HT1080 (cell line): Measurements from ENCODE around the gene TBL1X. TPM values are rescaled to one million over a fixed set of nuclear protein-coding genes. Genes with fewer than 3 reads are reported as not detected.
"Not testable (repeated sequence)": the region's sequence is repeated elsewhere in the genome, so short reads cannot be mapped to it uniquely, and the experiment has no call there.

Experiments used
- DNase-seq: peaks from one replicate; pipeline ENCODE4 v3.0.0-alpha.2; 2015; ENCODE audit warnings: low read depth
- total RNA-seq: library from RNA; depleted of rRNA; stranded (reverse); fragments of >200 nt; shearing (Covaris generic); gene quantifications from 2 replicates; pipeline ENCODE4 v1.2.3, GENCODE V29; 2014

The TBL1X gene
- total RNA-seq, 1 experiment from 2014 or later, result 33.5 TPM

DNA sequence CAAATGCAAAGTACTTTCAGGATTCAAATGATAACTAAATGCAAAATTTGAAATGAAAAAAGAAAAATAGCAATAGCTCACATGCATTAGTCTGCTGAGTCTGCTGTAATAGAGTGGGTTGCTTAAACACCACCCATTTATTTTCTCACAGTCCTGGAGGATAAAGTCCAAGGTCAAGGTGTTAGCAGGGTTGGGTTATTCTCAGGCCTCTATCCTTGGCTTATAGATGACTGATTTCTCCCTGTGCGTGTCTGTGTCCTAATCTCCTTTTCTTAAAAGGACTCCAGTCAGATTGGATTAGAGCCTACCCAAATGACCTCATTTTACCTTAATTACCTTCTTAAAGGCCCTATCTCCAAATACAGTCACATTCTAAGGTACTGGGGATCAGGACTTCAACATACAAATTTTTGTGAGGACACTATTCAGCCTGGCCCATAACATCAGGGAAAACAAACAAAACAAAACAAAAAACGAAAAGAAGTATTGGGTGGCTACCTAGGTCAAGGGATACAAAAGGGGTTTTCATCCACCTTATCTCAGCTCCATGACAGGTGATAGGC lies 6.3 kb upstream of the TBL1X start:
- no peak for DNase-seq

DNA sequence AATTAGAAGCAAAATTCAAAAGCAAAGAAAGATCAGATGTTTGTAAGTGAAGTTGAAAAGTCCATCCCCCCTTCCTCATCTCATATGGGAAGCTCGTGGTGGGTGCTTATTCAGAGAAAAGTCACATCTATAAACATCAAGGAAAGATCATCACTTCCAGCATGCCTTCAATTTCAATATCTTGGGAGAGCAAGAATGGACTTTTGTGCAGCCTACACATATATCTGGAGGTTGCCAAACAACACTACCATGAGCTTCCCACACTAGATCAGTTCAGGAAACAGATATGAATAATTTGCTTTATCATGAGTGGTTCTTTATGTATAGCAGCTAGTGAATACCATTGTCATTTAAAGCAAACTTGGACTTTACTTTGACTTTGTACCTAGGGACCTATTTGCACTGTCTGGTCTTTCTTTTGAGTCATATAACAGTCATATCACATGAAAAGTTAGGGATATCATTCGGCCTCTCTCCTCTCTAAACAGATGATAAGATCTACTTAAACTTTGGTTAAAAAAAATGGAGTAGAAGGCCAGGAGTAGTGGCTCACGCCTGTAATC lies 5.6 kb upstream of the TBL1X start:
- no peak for DNase-seq

DNA sequence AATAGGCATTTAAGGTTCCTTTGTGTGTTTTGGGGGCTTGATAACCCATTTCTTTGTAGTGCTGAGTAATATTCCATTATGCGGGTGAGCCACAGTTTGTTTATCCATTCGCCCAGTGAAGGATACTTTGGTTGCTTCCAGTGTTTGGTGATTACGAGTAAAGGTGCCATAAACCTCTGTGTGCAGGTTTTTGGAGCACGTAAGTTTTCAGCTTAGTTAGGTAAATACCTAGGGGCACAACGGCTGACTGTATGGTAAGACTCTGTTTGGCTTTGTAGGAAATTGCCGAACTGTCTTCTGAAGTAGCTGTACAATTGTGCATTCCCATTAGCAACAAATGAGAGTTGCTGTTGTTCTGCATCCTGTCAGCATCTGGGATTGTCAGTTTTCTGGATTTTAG lies 3.8 kb upstream of the TBL1X start:
- no peak for DNase-seq

DNA sequence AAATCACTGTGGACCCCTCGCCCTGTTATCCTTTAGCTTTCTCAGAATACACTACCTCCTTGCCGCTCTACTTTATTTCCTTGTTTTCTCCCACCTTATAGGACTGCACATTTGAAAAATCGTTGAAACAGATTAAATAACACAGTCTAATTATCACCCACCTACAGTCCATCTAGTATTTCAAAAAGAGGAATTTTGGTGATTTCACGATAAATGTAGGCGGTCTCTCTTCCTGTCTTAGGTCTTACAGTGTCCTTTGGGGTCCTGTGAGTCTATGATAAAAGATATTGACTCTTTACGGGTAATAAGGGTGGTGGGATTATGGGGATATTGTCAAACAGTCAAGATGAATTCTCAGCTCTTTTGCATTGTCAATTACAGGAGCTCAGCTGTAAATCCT lies 2.4 kb upstream of the TBL1X start:
- DNase-seq, result no peak

DNA sequence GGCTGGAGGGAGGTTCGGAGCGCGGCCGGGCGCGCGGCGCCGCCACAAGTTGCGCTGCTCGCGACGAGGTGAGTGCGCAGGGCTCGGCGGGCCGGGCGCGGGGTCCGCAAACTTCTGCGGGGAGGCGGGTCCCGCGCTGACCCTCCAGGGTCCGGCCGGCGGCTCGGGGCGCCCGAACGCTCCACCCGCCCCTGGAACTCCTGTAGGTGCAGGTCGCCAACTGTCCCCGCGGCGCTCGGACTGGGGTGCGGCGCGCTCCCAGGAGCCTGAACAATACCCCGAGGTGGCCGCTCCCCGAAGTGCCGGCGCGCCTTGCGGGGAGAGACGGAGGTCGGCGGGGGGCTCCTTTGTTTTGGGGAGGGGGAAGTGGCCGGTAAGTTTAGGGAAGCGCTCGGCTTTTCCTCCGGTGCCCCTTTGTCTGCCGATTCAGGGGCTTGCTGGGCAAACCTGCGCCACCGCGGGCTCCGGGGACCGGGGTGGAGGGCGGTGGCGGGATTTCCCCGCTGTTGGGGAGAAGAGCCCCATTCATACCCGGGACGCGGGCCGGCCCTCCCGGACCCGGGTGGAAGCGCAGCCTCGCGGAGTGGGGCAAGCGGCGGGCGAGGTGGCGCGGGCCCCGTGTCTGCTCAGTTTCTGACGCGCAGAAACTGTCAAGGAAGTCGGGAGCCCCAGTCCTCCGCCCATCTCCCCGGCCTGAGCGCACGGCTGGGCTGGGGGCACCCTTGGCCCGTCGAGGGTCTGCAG lies 694 bp downstream of the TBL1X start:
- DNase-seq, result no peak

DNA sequence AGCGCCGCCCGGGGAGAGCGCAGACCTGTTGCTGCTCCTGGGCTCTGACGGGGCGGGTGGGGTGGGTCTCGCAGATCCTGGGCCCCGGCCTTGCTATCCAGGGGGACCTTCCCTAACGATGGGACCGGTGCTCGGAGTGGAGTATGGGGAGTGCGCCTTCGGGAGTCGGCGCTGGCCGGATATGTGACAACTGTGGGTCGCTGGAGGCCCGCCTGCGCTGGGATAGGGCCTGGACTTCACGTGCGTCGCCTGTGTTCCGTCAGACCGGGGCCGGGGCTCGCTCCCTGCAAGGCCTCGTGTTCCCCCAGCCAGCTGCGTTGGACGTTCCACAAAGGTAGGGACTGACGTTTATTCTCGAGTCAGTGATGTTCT lies 1.3 kb downstream of the TBL1X start:
- peak; percentile 14 for DNase-seq

DNA sequence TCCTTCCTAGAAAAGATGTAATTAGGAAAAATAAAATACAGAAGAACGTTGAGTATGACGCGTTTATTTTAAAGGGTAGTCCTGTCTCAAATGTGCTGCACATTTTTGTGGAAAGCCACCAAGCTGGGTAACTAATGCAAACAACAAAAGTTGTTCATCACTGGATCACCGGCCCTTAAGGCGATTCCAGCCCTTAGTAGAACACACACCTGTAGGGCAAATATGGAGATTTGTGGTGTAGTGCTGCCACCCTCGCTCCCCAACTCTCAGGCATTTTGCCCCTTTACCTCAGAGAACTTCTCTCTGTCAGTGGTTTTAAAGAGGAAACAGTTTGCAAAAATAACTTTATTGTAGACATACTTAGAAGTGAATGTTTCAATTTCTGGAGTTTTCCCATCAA lies 1.9 kb downstream of the TBL1X start:
- DNase-seq, result no peak

DNA sequence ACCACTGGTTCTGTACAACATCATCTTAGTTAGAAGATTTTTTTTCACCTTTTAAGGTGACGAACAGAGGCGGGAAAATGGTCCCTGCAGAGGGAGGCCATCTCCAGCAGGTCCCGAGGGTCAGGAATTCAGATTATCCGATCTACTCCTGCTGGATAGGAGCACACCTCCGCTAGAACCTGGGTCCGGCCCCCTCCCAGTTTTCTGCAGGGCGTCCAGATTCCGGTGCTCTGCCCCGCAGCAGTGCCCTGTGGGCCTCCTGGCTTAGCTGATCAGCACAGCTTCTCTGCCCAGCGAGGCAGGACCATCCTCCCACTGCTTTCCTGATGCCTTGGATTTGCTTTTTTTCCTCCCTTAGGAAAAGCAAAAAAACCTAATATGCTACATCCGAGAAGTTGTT lies 2.3 kb downstream of the TBL1X start:
- DNase-seq, result no peak

DNA sequence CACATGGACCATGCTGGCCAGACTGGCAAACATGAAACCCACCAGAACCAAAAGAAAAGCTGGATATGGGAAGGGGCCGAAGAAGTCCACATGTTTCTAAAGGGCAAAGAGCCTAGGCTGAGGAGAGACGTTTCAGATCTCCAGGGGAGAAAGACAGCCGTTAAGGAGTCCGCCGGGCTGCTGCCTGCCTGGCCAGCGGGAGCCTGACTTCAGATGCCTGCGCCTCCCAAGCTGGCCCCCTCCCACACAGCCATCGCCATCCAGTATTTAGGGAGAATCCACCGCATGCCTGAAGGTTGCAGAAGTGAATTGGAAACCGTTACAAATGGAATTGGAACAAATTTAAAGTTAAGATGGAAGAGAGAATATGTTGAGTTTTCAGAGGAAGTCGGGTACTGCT lies 2.9 kb downstream of the TBL1X start:
- no peak for DNase-seq

DNA sequence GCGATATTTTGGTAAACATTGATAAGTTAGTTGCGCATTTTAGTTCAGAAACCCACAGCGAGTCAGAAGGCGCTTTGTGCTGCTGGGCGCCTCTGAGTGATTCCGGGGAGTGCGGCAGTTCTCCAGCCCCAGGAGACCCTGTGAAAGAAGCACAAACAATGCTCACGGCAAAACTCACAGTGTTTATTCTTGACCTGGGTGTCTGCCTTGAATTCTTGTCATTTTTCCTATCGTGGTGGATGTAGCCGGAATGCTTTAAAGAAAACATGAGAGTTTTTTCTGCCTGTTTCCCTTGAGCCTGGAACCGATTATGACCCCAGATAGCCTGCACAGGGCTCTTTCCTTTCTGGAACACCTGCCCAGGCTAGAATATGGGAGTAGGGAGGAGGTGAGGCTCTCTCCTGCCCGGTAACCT lies 6.7 kb downstream of the TBL1X start:
- DNase-seq, result no peak

DNA sequence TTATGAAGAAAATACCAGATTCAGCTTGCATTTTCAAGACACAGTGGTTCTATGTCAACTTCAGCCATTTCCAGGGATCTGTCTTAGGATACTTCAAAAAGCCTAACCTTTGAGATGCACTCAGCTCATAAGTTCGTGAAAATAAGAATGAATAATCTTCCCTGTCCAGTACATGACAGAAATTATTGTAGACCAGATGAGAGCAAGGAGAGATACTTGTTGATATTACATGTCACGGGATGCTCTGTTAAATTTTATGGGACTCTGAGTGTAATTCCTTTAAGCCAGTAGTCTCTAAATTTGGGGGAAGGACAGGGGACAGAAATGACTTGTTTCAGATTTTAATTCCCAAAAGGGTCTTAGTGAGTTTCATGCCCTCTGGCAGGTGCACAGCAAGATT lies 8.8 kb downstream of the TBL1X start:
- no peak for DNase-seq

DNA sequence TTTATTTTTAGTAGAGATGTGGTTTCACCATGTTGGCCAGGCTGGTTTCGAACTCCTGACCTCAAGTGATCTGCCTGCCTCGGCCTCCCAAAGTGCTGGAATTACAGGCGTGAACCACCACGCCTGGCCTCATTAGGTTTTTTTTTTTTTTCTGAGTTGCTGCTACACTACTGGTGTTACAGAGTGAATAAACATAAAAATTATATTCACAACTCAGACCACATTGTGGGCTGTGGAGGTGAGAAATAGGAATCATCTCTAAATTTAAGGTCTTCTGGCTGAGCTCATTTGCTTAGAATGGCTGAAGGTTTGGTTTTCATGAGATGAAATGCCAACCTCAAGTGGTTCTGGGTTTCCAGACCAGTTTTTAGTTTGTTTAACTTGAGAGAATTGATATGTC lies 10.6 kb downstream of the TBL1X start:
- not testable (repeated sequence) for DNase-seq

DNA sequence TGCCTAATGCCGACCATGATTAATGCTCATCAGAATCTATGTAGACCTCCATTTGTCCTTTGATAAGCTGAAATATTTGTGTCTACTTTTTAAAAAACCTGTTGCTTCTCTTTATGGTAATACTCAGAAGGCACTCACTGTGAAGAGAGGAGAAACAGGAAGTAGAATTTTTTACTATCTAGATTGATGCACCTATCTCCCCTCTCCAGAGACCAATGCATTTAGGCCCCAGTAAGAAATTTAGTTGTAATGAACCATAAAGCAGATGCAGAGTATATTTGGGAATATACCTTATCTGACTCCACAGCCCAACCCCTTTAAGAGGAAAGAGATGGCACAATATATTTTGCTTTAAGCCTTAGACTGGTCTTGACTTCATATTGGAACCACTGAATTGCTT lies 11.1 kb downstream of the TBL1X start:
- no peak for DNase-seq

DNA sequence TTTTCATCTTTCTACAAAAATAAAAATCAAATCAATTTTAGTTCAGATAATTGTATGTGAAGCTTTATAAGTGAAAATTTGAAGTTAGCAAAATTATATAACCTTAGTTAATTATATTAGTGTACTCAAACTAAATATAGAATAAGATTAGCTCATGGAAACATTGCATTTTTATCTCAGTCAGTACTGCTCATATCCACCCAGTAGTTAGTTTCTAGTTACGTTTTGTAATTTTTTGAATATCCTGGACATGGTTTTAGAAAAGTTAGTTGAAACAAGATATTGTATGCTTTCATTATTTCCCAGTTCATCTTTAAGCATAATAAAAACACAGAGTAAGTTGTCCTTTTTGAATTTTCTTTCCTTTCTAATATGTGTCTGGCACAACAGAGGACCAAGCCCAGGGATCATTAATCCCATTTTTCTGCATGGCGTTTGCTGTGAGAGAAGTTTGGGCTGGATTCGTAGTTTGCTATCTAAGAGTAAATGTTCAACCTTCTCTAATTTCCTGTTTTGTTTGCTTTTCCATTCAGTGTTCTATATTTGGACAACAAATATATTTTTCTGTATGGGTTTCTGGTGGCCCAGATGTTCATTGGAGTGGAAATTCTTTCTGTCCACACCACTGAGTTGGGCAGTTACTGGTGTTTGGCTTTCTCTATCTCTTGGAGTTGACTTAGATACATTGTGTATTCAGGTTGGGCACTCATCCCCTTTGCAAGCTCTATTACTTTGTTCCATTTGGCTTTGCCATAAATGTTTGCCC lies 12.1 kb downstream of the TBL1X start:
- DNase-seq, result no peak

DNA sequence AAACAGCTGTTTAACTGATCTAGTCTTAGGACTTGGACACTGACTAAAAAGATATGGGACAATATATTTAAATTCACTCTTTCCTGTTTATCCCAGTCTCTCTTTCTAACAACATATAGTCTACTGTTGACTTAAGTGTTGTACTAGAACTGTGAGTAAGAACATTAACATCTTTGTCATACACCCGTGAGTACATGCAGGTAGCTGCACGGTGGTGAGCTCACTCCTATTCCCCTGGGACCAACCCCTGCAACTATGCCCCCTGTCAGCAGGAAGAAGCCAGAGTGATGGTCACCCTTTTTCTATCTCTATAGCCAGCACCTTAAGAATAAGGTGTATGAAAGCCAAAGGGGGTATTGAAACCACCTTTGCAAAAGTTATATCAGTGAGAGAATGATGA lies 17.6 kb downstream of the TBL1X start:
- no peak for DNase-seq

DNA sequence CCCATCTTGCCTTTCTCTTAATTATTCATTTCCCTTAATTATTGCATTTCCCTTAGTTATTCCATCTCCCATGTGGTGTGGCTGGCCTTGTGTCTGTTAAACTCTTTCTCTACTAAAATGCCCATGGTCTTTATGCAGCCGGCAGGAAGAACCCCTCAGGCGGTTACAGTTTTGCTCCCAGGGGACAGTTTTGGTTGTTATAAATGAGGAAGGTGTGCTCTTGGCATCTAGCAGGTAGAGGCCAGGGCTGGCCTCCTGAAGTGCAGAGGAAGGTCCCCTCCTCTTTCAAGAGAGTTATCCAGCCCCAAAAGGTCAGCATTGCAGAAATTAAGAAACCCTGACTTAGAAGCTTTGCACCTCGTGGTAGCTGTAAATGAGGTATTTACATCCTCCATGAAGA lies 18.0 kb downstream of the TBL1X start:
- no peak for DNase-seq

DNA sequence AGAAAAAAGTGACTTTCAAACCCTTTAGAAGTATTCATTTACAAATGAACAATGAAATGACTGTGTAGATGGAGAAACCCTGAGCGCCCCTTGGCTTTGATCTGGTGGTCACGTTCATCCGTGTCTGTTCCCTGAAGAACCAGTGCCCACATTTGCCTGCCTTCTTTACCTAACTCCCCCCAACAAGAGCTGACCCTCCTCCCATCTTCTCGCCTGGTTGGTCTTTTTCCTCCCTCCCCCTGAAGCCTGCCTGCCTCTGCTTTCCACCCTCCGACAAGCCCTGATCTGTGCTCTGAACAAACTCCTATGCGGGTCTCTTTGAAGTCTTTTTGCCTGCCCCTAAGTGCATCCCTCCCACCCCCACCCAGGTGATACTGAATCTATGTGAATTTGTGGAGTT lies 18.5 kb downstream of the TBL1X start:
- DNase-seq, result no peak

DNA sequence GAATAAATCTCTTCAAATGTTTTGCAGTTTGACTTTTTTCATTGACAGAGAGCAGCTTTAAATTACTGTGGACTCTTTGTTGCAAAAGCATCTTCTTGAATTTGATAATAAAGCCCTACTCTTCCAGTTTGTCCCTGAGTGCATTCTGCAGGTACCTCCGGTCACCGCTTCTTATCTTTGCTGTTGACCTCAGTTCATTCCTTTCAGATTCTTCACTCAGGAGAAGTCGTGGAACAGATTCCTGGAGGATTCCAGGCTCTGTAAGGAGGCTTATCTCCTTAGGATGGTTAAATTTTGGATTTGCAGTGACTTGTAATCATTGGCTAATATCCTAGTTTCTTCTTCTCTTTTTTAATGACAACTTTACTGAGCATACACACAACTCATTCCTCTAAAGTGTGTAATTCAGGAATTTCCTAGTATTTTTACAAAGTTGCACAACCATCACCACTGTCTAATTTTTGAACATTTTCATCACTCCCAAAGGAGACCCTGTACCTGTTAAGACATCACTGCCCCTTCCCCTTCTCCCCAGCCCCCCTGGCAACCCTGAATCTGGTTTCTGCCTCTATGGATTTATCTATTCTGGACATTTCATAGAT lies 22.0 kb downstream of the TBL1X start:
- no peak for DNase-seq

DNA sequence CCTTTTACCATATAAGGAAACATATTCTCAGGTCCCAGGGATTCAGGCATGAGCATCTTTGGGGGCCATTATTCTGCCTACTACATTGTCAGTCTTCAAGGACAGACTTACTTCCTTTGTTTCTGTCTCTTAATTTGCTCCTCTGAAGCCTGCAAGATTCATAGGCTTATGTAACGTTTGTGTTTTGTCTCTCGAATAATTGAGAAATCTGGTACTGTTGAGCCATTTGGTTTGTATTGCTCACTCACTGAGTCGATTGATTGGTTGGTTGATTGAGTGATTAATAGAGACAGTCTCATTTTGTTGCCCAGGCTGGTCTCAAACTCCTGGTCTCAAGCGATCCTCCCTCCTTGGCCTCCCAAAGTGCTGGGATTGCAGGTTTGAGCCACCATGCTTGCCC lies 23.7 kb downstream of the TBL1X start:
- no peak for DNase-seq

DNA sequence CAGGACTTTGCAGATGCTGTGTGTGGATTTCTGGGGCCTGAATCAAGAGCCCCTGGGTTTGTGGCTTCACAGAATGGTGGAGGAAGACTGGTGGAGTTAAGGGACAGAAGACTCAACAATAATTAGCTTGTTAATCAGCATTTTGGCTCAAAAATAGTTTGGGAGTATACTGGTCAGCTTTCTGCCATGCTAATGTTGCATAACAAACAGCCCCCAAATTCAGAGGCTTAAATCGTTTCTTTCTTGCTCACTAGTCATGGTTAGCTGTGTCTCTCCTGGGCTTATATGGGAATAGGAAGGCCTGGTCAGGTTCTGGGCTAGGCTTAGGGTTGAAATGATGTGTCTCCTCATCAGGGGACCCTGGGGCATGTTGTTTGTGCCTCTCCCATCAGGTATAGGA lies 24.4 kb downstream of the TBL1X start:
- DNase-seq, result no peak

DNA sequence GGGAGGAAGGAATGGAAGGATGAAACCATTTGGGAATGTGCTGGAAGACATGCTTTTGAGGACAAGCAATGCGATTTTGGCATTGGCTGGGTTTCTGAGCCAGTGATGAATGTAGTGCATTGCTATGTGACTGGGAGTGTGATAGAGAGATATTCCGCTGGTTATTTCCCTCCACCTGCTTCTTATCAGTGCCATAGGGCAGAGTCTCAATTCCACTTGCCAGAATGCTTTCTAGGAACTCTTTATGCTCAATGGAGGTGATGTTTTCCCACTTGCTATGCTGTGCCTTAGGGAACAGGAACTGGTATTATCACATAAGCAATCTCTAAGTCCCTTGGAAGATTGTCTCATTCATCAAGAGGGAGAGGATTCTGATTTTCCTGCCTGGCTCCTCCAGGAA lies 28.0 kb downstream of the TBL1X start:
- DNase-seq, result no peak

DNA sequence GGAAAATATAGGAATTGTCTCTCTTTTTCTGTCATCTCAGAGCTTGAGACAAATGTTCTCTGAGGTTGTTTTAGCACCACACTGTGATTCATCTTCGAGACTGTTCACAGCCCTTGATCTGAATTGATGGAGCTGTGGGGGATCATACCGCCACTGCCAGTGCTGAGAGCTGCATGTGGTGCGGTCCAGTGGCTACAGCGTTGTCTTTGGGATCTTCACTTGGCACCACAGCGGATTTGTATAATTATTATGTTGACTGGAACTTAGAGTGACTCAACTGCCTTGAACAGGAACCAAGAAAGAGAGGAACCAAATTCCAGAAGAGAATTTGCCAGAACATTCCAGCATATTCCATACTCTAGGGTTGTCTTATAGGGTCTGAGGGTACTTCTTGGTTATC lies 29.1 kb downstream of the TBL1X start:
- no peak for DNase-seq
